Mucosa of descending colon (tissue), 3 donors: ENCODE results near the gene PPFIBP2. TPM values are rescaled to one million over a fixed set of nuclear protein-coding genes. Genes with fewer than 3 reads are reported as not detected.

Experiments
- ATAC-seq: fragments of 200-7000 bp; cut with Tn5 transposase; one replicate; pipeline ENCODE4 v1.9.1; 2020; ENCODE audit warnings: mild to moderate bottlenecking, moderate library complexity
- DNase-seq, 3 donors: peaks; one replicate each; pipeline ENCODE4 v3.0.0-alpha.2; 2020
- H3K36me3 ChIP-seq: fragments of 200-600 bp; one replicate; pipeline ENCODE4 v1.8.0; 2021; ENCODE audit warnings: low read depth, mild to moderate bottlenecking
- H3K4me1 ChIP-seq: fragments of 200-600 bp; one replicate; pipeline ENCODE4 v1.8.0; 2021; ENCODE audit warnings: low read depth, mild to moderate bottlenecking
- H3K4me3 ChIP-seq: fragments of 200-600 bp; one replicate; pipeline ENCODE4 v1.8.0; 2021; ENCODE audit warnings: mild to moderate bottlenecking
- H3K9me3 ChIP-seq: fragments of 200-600 bp; one replicate; pipeline ENCODE4 v1.8.0; 2021; ENCODE audit warnings: mild to moderate bottlenecking
- CTCF ChIP-seq: fragments of 200-600 bp; IDR thresholded peaks from one replicate; pipeline ENCODE4 v1.8.0; 2022; ENCODE audit warnings: antibody characterized with exemption, mild to moderate bottlenecking
- intact Hi-C, 2 donors: fragments of 100-400 bp; cut with DNase I in 1 of 2; cut with micrococcal nuclease in 1 of 2; formaldehyde crosslinking; loops; one replicate each; pipeline versions ENCODE4 v1.11.0 to v1.11.1; 2022; cut with DNase I, micrococcal nuclease
- total RNA-seq, 3 donors: library from RNA; stranded (reverse); fragmentation: NEBNext Ultra II Directional in 2 of 3; extraction: Animal tissue kit (Norgen Biotek cat#: 25700) in 2 of 3; gene quantifications; one replicate each; pipeline versions ENCODE4 v1.2.1 to v1.2.4, GENCODE V29; 2021 to 2023
- donor health status: DM: no; HTN: no; CAD: no; lungs with moderate emphysema.
- donor health status: DM: no; HTN: no; CAD: no.
- donor health status: DM: no; HTN: yes; CAD: no.

Gene PPFIBP2
- total RNA-seq, 3 donors from 2014 or later = 40.1 to 83.5 (median 69.2) TPM

GRCh38 chr11:7692426-7692825, 178.6 kb downstream of the PPFIBP2 start:
- no peak for ATAC-seq
- intact Hi-C loops = no loop called here
- TF ChIP-seq CTCF = no peak
- H3K4me3 ChIP-seq = no peak overlapping the region
- no peaks in the 10 kb centered on the region for H3K9me3 ChIP-seq
- no peaks in the 10 kb centered on the region for H3K36me3 ChIP-seq
- no peaks in the 10 kb centered on the region for H3K4me1 ChIP-seq
- no peak for DNase-seq

GRCh38 chr11:7694235-7694634, 180.4 kb downstream of the PPFIBP2 start:
- TF ChIP-seq CTCF = no peak
- Histone ChIP-seq H3K4me3 (no peak overlapping the region), H3K36me3 (no peaks in the 10 kb centered on the region), H3K4me1 (no peaks in the 10 kb centered on the region), H3K9me3 (no peaks in the 10 kb centered on the region)
- intact Hi-C loops = no loop called here
- no peak for ATAC-seq
- DNase-seq = no peak

- intact Hi-C loops = no loop called here
- no peak for TF ChIP-seq CTCF
- Histone ChIP-seq H3K4me3 (no peak overlapping the region), H3K36me3 (no peaks in the 10 kb centered on the region), H3K4me1 (no peaks in the 10 kb centered on the region), H3K9me3 (no peaks in the 10 kb centered on the region)
- no peak for DNase-seq
- no peak for ATAC-seq
Measured at GRCh38 chr11:7696424-7696823, 182.6 kb downstream of the PPFIBP2 start.

Other genes with a start within 250 kb of the PPFIBP2 start
- gene OLFML1, start 28.5 kb upstream of the PPFIBP2 start, total RNA-seq = 10 to 100 TPM in 1 of 3 donors, 1 to 10 TPM in 2; 2.1 to 11.2 (median 5.2) TPM
- 1 to 10 TPM; 2.3 to 7.0 (median 6.3) TPM for gene CYB5R2, start 159.5 kb downstream of the PPFIBP2 start, total RNA-seq
- gene OVCH2, start 192.5 kb downstream of the PPFIBP2 start, total RNA-seq = not detected